ENCODE results near the gene F12.

DNA sequence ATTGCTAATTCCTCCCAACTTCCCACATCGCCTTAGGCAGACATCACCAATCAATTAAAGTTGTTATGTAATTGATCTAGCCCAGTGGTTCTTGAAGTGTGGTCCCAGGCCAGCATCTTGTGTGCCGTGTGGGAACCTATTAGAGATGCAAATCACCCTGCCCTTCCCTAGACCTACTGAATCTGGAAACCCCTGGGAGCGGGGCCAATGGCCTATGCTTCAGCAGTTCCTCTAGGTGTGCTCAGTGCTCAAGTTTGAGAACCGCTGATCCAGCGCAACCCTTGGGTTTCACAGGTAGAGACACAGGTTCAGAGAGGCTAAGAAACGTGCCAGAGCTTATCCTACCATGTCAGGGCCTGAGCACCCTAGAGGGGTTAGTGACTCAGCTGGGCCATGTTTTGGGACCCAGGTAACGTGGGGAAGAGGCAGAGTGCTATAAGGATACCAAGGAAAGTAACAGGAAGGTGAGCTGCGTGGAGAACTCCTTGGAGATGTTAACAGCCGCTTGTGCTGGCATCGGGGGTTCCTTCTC, 20.8 kb downstream of the F12 start:
- no peak for TF ChIP-seq SIN3A (IDR thresholded peaks at IDR 0.05; ENCODE audit: borderline replicate concordance, insufficient read depth, low read depth, low read length)
- TF ChIP-seq POLR2AphosphoS5 (IDR thresholded peaks at IDR 0.05; ENCODE audit: low read depth, low read length) = no peak
- TF ChIP-seq, protein P1, sequence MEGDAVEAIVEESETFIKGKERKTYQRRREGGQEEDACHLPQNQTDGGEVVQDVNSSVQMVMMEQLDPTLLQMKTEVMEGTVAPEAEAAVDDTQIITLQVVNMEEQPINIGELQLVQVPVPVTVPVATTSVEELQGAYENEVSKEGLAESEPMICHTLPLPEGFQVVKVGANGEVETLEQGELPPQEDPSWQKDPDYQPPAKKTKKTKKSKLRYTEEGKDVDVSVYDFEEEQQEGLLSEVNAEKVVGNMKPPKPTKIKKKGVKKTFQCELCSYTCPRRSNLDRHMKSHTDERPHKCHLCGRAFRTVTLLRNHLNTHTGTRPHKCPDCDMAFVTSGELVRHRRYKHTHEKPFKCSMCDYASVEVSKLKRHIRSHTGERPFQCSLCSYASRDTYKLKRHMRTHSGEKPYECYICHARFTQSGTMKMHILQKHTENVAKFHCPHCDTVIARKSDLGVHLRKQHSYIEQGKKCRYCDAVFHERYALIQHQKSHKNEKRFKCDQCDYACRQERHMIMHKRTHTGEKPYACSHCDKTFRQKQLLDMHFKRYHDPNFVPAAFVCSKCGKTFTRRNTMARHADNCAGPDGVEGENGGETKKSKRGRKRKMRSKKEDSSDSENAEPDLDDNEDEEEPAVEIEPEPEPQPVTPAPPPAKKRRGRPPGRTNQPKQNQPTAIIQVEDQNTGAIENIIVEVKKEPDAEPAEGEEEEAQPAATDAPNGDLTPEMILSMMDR (IDR thresholded peaks at IDR 0.05) = no peak
- TF ChIP-seq, protein P2, sequence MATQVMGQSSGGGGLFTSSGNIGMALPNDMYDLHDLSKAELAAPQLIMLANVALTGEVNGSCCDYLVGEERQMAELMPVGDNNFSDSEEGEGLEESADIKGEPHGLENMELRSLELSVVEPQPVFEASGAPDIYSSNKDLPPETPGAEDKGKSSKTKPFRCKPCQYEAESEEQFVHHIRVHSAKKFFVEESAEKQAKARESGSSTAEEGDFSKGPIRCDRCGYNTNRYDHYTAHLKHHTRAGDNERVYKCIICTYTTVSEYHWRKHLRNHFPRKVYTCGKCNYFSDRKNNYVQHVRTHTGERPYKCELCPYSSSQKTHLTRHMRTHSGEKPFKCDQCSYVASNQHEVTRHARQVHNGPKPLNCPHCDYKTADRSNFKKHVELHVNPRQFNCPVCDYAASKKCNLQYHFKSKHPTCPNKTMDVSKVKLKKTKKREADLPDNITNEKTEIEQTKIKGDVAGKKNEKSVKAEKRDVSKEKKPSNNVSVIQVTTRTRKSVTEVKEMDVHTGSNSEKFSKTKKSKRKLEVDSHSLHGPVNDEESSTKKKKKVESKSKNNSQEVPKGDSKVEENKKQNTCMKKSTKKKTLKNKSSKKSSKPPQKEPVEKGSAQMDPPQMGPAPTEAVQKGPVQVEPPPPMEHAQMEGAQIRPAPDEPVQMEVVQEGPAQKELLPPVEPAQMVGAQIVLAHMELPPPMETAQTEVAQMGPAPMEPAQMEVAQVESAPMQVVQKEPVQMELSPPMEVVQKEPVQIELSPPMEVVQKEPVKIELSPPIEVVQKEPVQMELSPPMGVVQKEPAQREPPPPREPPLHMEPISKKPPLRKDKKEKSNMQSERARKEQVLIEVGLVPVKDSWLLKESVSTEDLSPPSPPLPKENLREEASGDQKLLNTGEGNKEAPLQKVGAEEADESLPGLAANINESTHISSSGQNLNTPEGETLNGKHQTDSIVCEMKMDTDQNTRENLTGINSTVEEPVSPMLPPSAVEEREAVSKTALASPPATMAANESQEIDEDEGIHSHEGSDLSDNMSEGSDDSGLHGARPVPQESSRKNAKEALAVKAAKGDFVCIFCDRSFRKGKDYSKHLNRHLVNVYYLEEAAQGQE (IDR thresholded peaks at IDR 0.05; ENCODE audit: insufficient read depth in 1 of 2, low read depth in 2 of 2, low read length in 1 of 2) = no peak

All from Panc1 (cell line).